Effector memory CD4-positive, alpha-beta T cell (primary cell): ENCODE measurements around the gene CELF2.

Experiments used
- DNase-seq, 3 donors: peaks; one replicate each; pipeline ENCODE4 v3.0.0-alpha.2; 2020
- H3K27ac ChIP-seq: 2 replicates; pipeline ENCODE4 v1.7.0; 2013; ENCODE audit warnings: mild to moderate bottlenecking, low read length, moderate library complexity; ENCODE audit not compliant: insufficient read depth, poor library complexity, severe bottlenecking
- H3K27me3 ChIP-seq: replicated peaks from 2 replicates; pipeline ENCODE4 v1.7.0; 2013; ENCODE audit warnings: mild to moderate bottlenecking, low read length; ENCODE audit not compliant: insufficient read depth, control insufficient read depth, poor library complexity, severe bottlenecking
- H3K36me3 ChIP-seq: 2 replicates; pipeline ENCODE4 v1.7.0; 2013; ENCODE audit warnings: mild to moderate bottlenecking, low read length, moderate library complexity; ENCODE audit not compliant: control insufficient read depth, insufficient read depth
- H3K4me1 ChIP-seq: 2 replicates; pipeline ENCODE4 v1.7.0; 2013; ENCODE audit warnings: low read length, mild to moderate bottlenecking; ENCODE audit not compliant: control insufficient read depth, insufficient read depth, poor library complexity, severe bottlenecking
- H3K4me3 ChIP-seq: 2 replicates; pipeline ENCODE4 v1.7.0; 2013; ENCODE audit warnings: low read length, low read depth, mild to moderate bottlenecking; ENCODE audit not compliant: insufficient read depth, poor library complexity, severe bottlenecking
- H3K9me3 ChIP-seq: 2 replicates; pipeline ENCODE4 v1.7.0; 2013; ENCODE audit warnings: mild to moderate bottlenecking, low read length, moderate library complexity; ENCODE audit not compliant: control insufficient read depth

Gene CELF2

DNA sequence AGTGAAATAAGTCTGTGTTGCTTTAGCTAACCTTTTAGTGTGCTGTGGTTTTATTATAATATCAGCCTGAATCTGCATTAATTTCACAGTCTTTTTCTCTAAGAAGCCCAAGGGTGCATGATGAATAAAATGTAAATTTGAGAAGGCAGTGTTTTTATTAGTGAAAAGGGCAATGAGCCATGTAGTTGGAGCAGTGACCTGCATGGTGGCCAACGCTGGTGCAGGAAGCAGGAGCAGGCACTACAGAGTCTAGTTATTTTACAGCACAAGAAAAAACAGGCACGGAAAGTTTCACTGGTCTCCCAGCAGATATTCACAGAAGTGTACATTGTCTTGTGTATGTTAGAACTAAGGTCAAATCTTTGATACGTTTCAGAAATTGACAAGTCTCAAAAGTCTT is 247.8 kb downstream of the CELF2 start:
- Histone ChIP-seq H3K27ac (no peak overlapping the region), H3K4me1 (peaks cover 7% of the 10 kb centered on the region), H3K27me3 (no peaks in the 10 kb centered on the region), H3K9me3 (no peaks in the 10 kb centered on the region), H3K36me3 (peaks cover 52% of the 10 kb centered on the region), H3K4me3 (no peak overlapping the region)
- DNase-seq: no peak

DNA sequence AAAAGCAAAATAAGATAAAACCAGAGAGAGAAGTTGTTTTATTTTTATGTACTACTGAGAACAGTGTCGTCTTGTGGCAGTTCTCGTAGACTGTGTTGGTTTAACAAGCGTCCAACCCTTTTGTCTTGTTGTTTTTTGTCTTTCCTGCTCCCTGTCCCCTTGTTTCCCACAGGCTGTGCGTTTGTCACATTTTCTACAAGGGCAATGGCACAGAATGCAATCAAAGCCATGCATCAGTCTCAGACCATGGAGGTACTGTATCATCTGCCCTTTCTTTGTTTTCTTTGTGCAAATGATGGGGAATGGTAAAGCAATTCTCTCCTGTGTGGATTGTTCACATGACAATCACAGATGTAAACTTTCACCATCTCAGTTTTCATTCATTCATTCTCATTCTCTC is 248.8 kb downstream of the CELF2 start:
- Histone ChIP-seq H3K27me3 (no peaks in the 10 kb centered on the region), H3K27ac (no peak overlapping the region), H3K4me3 (no peak overlapping the region), H3K9me3 (no peaks in the 10 kb centered on the region), H3K36me3 (peaks cover 53% of the 10 kb centered on the region), H3K4me1 (peaks cover 9% of the 10 kb centered on the region)
- no peak for DNase-seq

GRCh38 chr10:11270135-11270857 is 252.6 kb downstream of the CELF2 start:
- DNase-seq: peak; percentile 44 to 61 (median 59)
- Histone ChIP-seq H3K4me3 (no peak overlapping the region), H3K36me3 (peaks cover 71% of the 10 kb centered on the region), H3K4me1 (peaks cover 9% of the 10 kb centered on the region), H3K27me3 (no peaks in the 10 kb centered on the region), H3K27ac (peak overlapping the region; percentile 8), H3K9me3 (no peaks in the 10 kb centered on the region)

- no peaks in the 10 kb centered on the region for H3K9me3 ChIP-seq
- H3K27ac ChIP-seq: no peak overlapping the region
- no peak overlapping the region for H3K4me3 ChIP-seq
- DNase-seq: no peak
- peaks cover 9% of the 10 kb centered on the region for H3K4me1 ChIP-seq
- H3K36me3 ChIP-seq: peaks cover 76% of the 10 kb centered on the region
- no peaks in the 10 kb centered on the region for H3K27me3 ChIP-seq
Measured at GRCh38 chr10:11270858-11271179, 253.1 kb downstream of the CELF2 start.

- Histone ChIP-seq H3K27ac (peak overlapping the region; percentile 13), H3K9me3 (no peaks in the 10 kb centered on the region), H3K4me3 (no peak overlapping the region), H3K4me1 (peaks cover 7% of the 10 kb centered on the region), H3K36me3 (peaks cover 89% of the 10 kb centered on the region), H3K27me3 (no peaks in the 10 kb centered on the region)
- DNase-seq: no peak
Measured at GRCh38 chr10:11272915-11273389, 255.3 kb downstream of the CELF2 start.

DNA sequence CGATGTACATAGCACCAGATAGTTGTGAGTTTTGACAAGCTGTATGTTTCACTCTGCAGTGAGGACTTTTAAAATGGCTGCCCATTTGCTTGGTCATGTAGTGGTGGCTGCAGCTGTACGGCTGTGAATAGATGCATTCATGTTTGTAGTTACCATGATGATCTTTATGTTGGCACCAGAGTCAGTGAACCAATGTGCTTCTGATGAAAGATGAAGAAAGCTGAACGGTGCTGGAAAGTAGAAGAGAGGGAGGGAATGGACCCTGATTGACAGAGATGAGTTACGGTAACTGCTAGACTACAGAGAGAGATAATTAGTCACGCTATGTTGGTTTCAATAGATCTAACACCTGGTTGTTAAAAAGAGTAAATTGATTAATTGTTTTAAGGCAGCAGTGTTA is 256.8 kb downstream of the CELF2 start:
- peaks cover 94% of the 10 kb centered on the region for H3K36me3 ChIP-seq
- no peaks in the 10 kb centered on the region for H3K9me3 ChIP-seq
- H3K4me3 ChIP-seq: no peak overlapping the region
- peaks cover 7% of the 10 kb centered on the region for H3K4me1 ChIP-seq
- no peak overlapping the region for H3K27ac ChIP-seq
- no peak for DNase-seq
- H3K27me3 ChIP-seq: no peaks in the 10 kb centered on the region

- Histone ChIP-seq H3K36me3 (peaks cover 93% of the 10 kb centered on the region), H3K4me3 (no peak overlapping the region)
Measured at GRCh38 chr10:11275651-11276050, 258.0 kb downstream of the CELF2 start.

GRCh38 chr10:11276449-11276990 is 258.8 kb downstream of the CELF2 start:
- Histone ChIP-seq H3K4me1 (no peaks in the 10 kb centered on the region), H3K27me3 (no peaks in the 10 kb centered on the region), H3K4me3 (no peak overlapping the region), H3K36me3 (peaks cover 93% of the 10 kb centered on the region), H3K9me3 (no peaks in the 10 kb centered on the region), H3K27ac (no peak overlapping the region)
- DNase-seq: no peak

More at GRCh38 chr10:11275651-11276050, 258.0 kb downstream of the CELF2 start:
- H3K4me1 ChIP-seq: peaks cover under 1% of the 10 kb centered on the region
- no peak for DNase-seq
- no peaks in the 10 kb centered on the region for H3K27me3 ChIP-seq
- H3K27ac ChIP-seq: no peak overlapping the region
- no peaks in the 10 kb centered on the region for H3K9me3 ChIP-seq

GRCh38 chr10:11279314-11279713 is 261.6 kb downstream of the CELF2 start:
- H3K27me3 ChIP-seq: no peaks in the 10 kb centered on the region
- peaks cover 84% of the 10 kb centered on the region for H3K36me3 ChIP-seq
- H3K9me3 ChIP-seq: no peaks in the 10 kb centered on the region
- no peak for DNase-seq
- no peak overlapping the region for H3K27ac ChIP-seq
- no peaks in the 10 kb centered on the region for H3K4me1 ChIP-seq
- no peak overlapping the region for H3K4me3 ChIP-seq

DNA sequence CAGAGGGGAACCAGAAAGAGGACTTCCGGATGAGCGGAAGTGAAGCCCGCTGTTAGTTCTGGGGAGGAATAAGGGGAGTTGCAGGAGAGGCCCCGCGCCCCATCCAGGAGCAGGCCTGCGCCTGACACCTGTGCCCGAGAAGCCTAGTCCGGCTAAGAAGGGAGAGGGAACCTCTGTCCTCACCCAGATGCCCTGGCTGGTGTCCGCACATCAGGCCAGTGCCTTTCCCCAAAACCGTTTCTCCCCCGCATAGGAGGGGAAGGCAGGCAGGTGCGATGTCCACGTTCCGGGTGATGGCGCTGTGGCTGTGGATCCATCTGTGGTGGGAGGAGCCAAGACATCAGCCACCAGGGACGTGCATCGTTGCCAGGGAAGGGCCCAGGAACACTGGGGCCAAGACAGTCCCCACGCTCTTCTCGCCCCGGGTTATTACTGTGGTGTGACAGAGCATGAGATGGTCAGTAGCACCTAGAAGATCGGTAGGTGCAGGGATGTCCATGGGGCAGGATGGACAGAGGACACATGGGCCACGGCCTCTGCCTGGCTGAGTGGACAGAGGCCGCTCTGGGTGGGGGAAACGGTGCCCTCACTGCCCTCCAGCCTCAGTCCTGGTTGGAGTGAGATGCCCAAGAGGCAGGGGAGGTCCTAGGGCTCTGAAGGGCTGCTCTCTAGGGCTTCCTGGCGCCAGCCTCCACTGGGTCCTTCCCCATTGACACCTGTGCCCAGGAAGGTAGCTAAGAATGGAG is 262.7 kb downstream of the CELF2 start:
- no peak overlapping the region for H3K27ac ChIP-seq
- H3K36me3 ChIP-seq: peaks cover 80% of the 10 kb centered on the region

More for the DNA sequence above, 262.7 kb downstream of the CELF2 start:
- H3K4me3 ChIP-seq: no peak overlapping the region
- no peak for DNase-seq
- no peaks in the 10 kb centered on the region for H3K9me3 ChIP-seq
- no peaks in the 10 kb centered on the region for H3K27me3 ChIP-seq
- H3K4me1 ChIP-seq: no peaks in the 10 kb centered on the region
